ENCODE measurements around the gene ZNF219.

Gene ZNF219

GRCh38 chr14:21090940-21091663 is 7.4 kb downstream of the ZNF219 start:
- Histone ChIP-seq H3K36me3 (peaks cover 36% of the 10 kb centered on the region), H3K27me3 (no peaks in the 10 kb centered on the region), H3K9me3 (no peaks in the 10 kb centered on the region), H3K4me3 (ENCODE audit: low read depth, low read length) (no peak overlapping the region), H3K4me1 (peaks cover 28% of the 10 kb centered on the region)
- no peak for DNase-seq
- no peak for TF ChIP-seq CTCF (IDR thresholded peaks at IDR 0.05; ENCODE audit: low read depth, low read length)

- peak; percentile 54 for TF ChIP-seq CTCF (IDR thresholded peaks at IDR 0.05; ENCODE audit: low read depth, low read length)
- DNase-seq, result peak; percentile 59
These were observed 8.1 kb downstream of the ZNF219 start for GRCh38 chr14:21090194-21090939.

GRCh38 chr14:21089877-21090193 is 8.6 kb downstream of the ZNF219 start:
- Histone ChIP-seq H3K9me3 (no peaks in the 10 kb centered on the region), H3K27me3 (no peaks in the 10 kb centered on the region), H3K36me3 (peaks cover 36% of the 10 kb centered on the region), H3K4me1 (peaks cover 19% of the 10 kb centered on the region), H3K4me3 (ENCODE audit: low read depth, low read length) (no peak overlapping the region)
- no peak for DNase-seq
- TF ChIP-seq CTCF (IDR thresholded peaks at IDR 0.05; ENCODE audit: low read depth, low read length), result no peak

More at GRCh38 chr14:21090194-21090939, 8.1 kb downstream of the ZNF219 start:
- no peaks in the 10 kb centered on the region for H3K9me3 ChIP-seq
- peaks cover 36% of the 10 kb centered on the region for H3K36me3 ChIP-seq
- peaks cover 24% of the 10 kb centered on the region for H3K4me1 ChIP-seq
- H3K27me3 ChIP-seq, result no peaks in the 10 kb centered on the region
- H3K4me3 ChIP-seq (ENCODE audit: low read depth, low read length), result no peak overlapping the region

GRCh38 chr14:21089271-21089670 is 9.2 kb downstream of the ZNF219 start:
- Histone ChIP-seq H3K27me3 (no peaks in the 10 kb centered on the region), H3K36me3 (peaks cover 36% of the 10 kb centered on the region), H3K4me1 (peaks cover 18% of the 10 kb centered on the region), H3K4me3 (ENCODE audit: low read depth, low read length) (no peak overlapping the region), H3K9me3 (no peaks in the 10 kb centered on the region)
- no peak for DNase-seq
- TF ChIP-seq CTCF (IDR thresholded peaks at IDR 0.05; ENCODE audit: low read depth, low read length), result no peak

- H3K4me1 ChIP-seq, result peaks cover 12% of the 10 kb centered on the region
- no peaks in the 10 kb centered on the region for H3K27me3 ChIP-seq
- peaks cover 36% of the 10 kb centered on the region for H3K36me3 ChIP-seq
- no peak for DNase-seq
- no peak for TF ChIP-seq CTCF (IDR thresholded peaks at IDR 0.05; ENCODE audit: low read depth, low read length)
- no peaks in the 10 kb centered on the region for H3K9me3 ChIP-seq
- no peak overlapping the region for H3K4me3 ChIP-seq (ENCODE audit: low read depth, low read length)
These were observed 9.8 kb downstream of the ZNF219 start for GRCh38 chr14:21088687-21089086.

All from BE2C (cell line).